OCI-LY1 (cell line): ENCODE data around the gene SLC41A2.

Experiments
- EZH2 ChIP-seq: fragments of 200-600 bp; sonication (generic), shearing (Covaris generic); IDR thresholded peaks from 2 replicates; pipeline ENCODE4 v1.8.0; 2017; ENCODE audit warnings: borderline replicate concordance, mixed run types, mild to moderate bottlenecking, antibody characterized with exemption, low read length, moderate library complexity, mixed read lengths
- TF ChIP-seq, protein P1 (sequence below): fragments of 200-600 bp; sonication (generic), shearing (Covaris generic); IDR thresholded peaks from 2 replicates; pipeline ENCODE4 v1.5.1; 2017; ENCODE audit warnings: mild to moderate bottlenecking, antibody characterized with exemption, low read length, moderate library complexity, mixed read lengths

GRCh38 chr12:104910196-104910840 lies 47.8 kb downstream of the SLC41A2 start:
- TF ChIP-seq, protein P1, sequence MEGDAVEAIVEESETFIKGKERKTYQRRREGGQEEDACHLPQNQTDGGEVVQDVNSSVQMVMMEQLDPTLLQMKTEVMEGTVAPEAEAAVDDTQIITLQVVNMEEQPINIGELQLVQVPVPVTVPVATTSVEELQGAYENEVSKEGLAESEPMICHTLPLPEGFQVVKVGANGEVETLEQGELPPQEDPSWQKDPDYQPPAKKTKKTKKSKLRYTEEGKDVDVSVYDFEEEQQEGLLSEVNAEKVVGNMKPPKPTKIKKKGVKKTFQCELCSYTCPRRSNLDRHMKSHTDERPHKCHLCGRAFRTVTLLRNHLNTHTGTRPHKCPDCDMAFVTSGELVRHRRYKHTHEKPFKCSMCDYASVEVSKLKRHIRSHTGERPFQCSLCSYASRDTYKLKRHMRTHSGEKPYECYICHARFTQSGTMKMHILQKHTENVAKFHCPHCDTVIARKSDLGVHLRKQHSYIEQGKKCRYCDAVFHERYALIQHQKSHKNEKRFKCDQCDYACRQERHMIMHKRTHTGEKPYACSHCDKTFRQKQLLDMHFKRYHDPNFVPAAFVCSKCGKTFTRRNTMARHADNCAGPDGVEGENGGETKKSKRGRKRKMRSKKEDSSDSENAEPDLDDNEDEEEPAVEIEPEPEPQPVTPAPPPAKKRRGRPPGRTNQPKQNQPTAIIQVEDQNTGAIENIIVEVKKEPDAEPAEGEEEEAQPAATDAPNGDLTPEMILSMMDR, result no peak
- TF ChIP-seq EZH2, result no peak
